NCI-H2171 (cell line): ENCODE results near the gene STRN3.
"Not testable (repeated sequence)": the region's sequence is repeated elsewhere in the genome, so short reads cannot be mapped to it uniquely, and the experiment has no call there.

Experiments used
- DNase-seq: peaks from one replicate; lab custom pipeline; 2025; lab: John Stamatoyannopoulos, UW

STRN3 gene

GRCh38 chr14:30908826-30909225 is 117.4 kb downstream of the STRN3 start:
- DNase-seq: no peak

DNA sequence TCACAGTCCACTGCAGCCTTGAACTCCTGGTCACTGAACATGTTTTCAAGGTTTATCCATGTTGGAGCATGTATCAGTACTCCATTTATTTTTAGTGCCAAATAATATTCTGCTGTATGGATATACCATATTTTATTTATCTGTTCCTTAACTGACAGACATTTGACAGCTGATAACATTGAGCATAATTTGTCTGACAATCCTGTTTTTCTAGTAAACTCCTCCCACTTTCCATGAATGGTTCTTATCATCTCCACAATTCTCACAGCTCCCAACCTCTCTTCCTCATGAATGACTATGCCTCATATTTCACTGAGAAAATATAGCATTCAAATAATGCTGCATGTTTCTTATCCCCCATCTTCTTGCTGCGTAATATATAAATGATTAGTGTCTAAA is 118.5 kb downstream of the STRN3 start:
- no peak for DNase-seq

DNA sequence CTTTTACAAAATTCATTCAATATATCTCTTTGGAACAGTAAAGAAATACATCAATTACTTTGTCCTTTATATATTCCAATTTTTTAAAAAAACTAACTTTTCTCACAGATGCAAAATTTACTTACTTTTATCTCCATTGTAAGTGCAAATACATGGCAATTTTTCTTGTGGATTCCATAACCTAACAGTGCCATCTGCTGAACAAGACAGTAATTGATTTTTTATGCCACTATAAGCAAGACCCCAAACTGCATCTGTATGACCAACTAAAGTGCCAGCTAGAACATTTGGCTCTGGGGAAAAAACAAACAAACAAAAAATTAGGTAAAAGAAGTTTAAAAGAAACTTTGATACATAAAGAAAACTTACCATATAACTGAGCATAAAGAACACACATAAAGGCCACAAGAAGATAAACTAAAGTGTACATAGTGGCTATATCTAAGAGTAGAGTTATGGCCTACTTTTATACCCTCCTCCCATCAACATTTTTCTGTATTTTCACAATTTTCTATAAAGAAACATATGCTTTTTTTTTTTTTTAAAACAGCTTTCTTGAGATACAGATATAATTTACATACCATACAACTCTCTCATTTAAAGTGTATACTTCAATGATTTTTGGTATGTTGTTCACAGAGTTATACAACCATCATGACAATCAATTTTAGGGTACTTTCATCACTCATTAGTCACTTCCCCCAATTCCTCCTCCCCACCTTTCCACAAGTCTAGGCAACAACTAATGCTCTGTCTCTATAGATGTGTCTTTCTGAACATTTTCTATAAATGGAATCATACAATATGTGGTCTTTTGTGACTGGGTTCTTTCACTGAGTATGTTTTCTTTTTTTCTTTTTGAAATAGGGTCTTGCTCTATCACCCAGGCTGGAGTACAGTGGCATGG is 119.2 kb downstream of the STRN3 start:
- no peak for DNase-seq

DNA sequence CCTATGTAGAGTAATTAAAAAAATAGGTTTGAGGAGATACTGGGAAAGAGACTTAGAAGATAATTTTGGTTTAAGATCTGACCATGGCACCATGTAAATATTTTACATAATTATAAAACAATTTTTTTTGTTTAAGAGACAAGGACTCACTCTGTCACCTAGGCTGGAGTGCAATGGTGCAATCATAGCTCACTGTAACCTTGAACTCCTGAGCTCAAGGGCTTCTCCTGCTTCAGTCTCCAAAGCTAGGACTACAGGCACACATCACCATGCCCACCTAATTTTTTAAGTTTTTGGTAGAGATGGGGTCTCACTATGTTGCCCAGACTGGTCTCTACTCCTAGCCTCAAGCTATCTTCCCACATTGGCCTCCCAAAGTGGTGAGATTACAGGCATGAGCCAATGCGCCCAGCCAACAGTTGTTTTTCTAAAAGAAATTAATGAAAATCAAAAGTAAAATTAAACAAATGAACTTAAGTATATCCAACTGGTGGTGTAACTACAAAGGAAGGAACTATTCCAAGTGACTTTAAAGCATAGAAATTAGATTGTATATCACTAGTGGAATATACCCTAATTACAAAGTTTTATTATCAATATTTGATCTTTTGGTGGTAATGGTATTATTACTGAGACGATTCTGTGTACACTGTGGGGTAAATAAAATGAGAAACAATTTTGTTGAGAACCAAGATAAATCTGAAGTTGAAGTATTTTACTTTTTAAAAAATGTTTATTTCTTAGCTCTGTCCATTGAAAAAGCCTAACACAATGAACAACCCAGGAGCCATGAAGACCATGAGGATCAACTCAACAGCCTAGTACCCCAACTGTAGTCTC is 122.7 kb downstream of the STRN3 start:
- no peak for DNase-seq

DNA sequence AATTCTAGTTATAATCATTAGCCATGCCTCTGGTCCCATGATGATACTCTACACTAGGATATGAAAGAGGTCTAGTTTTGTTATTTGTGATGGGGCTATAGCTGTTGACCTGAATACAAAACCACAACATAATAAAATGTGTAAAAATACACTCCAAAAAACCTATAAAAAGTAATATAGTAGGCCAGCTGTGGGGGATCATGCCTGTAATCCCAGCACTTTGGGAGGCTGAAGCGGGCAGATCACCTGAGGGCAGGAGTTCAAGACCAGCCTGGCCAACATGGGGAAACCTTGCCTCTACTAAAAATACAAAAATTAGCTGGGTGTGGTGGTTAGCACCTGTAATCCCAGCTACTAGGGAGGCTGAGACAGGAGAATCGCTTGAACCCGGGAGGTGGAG is 129.1 kb downstream of the STRN3 start:
- not testable (repeated sequence) for DNase-seq

- DNase-seq: no peak
Measured at GRCh38 chr14:30896435-30896834, 129.7 kb downstream of the STRN3 start.

DNA sequence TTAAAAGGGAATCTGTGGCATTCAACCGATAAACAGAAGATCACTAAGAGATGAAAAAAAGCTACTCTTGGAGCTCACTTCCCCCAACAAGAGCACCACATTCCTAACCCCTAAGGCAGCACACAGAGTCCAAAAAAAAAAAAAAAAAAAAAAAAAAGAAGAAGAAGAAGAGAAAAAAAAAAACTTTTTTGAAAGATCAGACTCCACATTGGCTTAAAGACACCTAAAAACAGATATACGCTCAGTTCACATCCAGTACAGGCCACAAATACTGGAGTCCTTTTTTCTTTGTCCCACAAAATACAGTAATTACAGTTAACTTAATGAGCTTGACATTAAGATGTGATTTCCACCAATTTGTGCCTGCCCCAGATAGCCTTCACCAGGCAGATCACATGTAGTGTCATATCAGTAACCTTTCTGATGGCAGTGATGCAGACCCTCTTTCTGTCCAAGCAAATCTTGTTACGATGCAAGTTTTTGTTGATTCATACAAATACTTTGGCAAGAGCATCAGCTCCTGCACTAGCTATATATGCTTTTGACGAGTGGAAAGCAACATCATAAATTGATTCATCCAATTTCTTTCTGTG is 131.2 kb downstream of the STRN3 start:
- DNase-seq: no peak

DNA sequence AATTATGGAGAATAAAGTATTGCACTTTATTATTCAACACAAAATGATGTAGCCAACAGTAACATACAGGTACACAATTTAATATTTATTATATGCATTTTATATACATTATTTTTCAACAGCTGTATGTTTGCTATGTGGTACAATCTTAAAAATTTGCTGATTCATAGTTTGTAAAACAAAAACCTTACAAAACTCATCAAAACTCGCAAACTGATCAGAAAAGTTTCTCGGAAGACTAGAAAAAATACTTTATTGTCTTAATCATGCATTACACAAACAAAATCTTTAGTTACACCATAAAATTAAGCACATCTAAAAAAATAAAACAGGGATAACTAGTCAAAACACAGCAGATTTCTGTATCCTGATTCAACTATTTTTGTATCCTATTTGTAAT is 132.4 kb downstream of the STRN3 start:
- no peak for DNase-seq

- no peak for DNase-seq
Measured at GRCh38 chr14:30889244-30889594, 137.0 kb downstream of the STRN3 start.

DNA sequence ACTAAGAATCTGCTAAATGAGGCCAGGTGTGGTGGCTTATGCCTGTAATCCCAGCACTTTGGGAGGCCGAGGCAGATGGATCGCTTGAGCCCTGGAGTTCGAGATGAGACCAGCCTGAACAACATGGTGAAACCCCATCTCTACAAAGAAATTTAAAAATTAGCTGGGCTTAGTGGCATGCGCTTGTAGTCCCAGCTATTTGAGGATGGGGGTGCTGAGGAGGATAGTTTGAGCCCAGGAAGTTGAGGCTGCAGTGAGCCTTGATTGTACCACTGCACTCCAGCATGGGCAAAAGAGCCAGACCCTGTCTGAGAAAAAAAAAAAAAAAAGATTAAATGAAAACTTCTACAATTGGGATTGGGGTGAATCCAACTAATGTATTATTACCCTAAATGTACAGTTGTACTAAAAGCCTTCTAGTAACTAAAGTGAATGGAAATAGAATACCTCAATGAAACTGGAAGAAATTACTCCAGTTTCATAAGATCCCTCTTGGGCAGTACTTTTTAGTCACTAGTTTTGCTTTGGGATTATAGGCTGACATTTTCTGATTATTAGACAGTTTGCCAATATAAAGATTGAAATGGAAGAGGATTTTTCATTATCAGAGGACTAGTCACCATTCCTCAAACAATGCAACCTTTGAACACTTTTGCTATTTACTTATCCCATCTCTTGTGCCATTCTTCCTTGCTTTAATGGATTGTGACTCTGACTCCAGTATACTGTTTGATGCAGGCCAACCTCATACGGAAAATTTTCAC is 137.5 kb downstream of the STRN3 start:
- DNase-seq: no peak

DNA sequence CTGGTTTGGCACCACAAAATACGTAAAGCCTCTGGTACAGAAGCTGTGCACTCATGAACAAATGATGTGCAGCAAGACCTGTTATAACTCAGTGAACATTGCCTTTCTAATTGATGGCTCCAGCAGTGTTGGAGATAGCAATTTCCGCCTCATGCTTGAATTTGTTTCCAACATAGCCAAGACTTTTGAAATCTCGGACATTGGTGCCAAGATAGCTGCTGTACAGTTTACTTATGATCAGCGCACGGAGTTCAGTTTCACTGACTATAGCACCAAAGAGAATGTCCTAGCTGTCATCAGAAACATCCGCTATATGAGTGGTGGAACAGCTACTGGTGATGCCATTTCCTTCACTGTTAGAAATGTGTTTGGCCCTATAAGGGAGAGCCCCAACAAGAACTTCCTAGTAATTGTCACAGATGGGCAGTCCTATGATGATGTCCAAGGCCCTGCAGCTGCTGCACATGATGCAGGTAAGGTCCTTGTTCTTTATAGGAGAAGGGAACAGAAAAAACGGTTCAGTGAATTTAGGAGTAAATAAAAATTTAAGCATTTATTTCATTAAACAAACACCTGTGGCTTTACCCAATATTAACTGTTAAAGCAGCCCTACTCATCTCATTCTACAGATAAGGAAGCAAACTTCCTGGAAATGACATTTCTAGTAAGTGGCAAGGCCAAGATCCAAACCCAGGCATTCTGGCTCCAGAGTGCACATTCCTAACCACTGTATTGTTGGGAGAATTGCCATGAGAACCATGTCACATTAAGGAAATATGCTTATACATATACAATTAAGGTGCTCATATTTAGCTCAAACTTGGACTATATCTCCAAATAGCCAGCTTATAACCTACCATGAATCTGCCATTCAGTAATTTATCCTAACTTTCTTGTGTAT is 140.1 kb downstream of the STRN3 start:
- no peak for DNase-seq

DNA sequence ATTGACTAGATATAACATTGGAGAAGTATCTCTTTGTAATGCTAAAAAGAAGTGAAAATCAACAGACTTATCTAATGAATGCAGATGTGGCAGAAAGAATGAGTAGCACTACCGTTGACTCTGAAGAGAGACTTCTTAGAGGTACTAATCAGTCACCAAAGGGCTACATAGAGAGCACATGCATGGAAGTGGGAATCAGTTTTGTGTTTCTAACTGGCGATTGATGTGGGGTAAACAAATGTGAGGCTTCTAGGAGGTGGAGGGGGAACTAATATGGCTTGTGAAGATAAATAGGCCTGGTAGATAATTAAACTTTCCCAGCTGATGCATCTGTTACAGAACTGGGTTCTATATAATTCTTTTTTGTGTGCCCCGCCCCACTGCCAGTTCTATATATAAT is 141.3 kb downstream of the STRN3 start:
- no peak for DNase-seq

DNA sequence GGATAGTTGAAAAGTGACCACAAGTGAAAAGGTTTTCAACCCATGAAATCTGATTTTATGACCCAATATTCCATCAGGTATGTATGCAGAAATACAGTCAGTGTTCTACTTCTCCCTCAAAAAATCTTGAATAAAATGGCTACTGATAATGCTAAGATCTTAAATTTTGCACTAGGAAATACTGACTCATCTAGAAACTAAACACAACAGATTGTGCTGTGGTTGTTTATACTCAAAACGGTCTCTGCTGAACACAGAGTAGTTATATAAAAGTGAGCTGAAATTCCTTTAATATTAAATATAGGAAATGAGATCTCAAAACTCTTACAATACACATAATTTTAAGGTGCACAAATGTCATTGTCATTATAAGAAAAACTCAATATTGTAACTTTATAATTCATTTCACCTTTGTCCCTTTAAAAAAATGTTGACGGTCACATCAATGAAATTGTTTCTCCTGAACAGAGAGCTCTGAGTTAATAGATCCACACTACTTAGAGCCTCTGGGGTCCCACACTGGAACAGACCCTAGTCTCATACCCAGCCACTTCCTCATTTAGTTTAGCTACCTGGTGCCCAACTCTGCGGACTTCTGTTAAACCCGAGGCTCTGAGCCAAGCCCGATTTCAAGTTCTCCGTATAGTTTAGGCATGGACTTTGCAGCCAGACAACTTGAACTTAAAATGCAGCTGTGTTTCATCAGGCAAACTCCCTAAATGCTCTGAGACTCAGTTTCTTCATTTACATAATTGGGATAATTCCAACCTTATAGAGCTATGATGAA is 142.5 kb downstream of the STRN3 start:
- no peak for DNase-seq

- no peak for DNase-seq
Measured at GRCh38 chr14:30882431-30882830, 143.7 kb downstream of the STRN3 start.

DNA sequence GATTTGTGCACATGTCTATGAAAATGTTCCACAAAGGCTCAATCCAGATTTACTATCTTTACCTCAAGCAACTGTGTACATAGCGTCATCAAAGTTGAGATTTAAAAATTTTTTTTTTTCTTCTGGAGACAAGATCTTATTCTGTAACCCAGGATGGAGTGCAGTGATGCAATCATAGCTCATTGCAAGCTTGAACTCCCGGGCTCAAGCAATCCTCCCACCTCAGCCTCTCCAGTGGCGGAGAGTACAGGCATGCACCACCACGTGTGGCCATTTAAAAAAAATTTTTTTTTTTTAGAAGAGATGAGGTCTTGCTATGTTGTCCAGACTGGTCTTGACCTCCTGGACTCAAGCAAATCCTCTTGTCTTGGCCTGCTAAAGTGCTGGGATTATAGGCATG is 149.5 kb downstream of the STRN3 start:
- DNase-seq: no peak

DNA sequence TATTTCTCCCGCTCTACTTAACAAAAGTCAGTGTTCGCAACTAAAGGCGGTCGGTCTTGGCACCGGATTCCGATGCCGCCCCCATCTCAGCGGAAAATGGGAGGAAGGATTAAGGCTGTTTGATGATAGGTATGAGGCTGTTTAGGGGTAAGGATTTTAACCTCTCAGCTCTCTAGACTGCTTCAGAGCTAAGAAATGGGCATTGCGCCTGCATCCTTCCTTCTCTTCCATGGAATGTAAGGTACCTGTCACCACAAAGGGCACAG is 150.5 kb downstream of the STRN3 start:
- DNase-seq: no peak

GRCh38 chr14:30874999-30875787 is 151.0 kb downstream of the STRN3 start:
- DNase-seq: peak; percentile 22

DNA sequence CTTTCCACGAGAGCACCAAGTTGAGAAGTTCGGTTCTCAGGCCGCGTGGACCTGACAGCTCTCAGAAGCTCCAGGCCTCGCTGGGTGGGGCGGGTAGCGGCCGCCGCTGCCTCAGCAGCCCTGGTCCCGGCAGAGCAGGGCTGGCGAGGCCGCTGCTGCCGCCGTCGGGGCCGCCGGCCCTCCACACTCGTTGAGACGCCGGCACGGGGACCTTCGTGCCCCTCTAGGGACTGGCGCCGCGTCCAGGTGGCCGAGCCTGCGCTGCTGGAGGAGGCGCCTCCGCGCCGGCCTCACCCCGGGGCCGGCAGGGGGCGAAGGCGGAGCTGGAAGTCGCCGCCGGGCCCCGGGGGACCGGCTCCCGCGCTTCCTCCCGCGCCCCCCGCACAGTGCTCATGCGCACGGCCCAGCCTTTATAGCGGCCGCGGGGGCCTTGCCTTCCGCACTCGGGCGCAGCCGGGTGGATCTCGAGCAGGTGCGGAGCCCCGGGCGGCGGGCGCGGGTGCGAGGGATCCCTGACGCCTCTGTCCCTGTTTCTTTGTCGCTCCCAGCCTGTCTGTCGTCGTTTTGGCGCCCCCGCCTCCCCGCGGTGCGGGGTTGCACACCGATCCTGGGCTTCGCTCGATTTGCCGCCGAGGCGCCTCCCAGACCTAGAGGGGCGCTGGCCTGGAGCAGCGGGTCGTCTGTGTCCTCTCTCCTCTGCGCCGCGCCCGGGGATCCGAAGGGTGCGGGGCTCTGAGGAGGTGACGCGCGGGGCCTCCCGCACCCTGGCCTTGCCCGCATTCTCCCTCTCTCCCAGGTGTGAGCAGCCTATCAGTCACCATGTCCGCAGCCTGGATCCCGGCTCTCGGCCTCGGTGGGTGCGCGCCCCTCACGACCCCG is 151.8 kb downstream of the STRN3 start, which contains the start of gene COCH:
Gene COCH (plus strand): TSS at position 440 of the 879 bp plus-strand sequence. CDS start 380 bp downstream, at position 820.
- peak; percentile 91 for DNase-seq
